Stomach (tissue), 4 donors: Measurements from ENCODE around the gene RBM18.

Source experiments
- CTCF ChIP-seq, 7 experiments: fragments of 450-650 bp in 4 of 7; fragments of 200-600 bp in 3 of 7; sonication (generic) in 3 of 7; IDR thresholded peaks; one replicate each; pipeline ENCODE4 v1.5.1; 2016 to 2019; ENCODE audit warnings: antibody characterized with exemption in 7 of 7, control low read depth in 2 of 7, mild to moderate bottlenecking in 1 of 7
- EP300 ChIP-seq: sonication (generic); formaldehyde crosslinking; IDR thresholded peaks from one replicate; pipeline ENCODE4 v1.6.1; 2017; ENCODE audit warnings: antibody characterized with exemption
- POLR2A ChIP-seq, 4 donors: fragments of 450-650 bp; IDR thresholded peaks; one replicate each; pipeline ENCODE4 v1.6.1; 2016; ENCODE audit warnings: antibody characterized with exemption in 4 of 4, control low read depth in 2 of 4, mild to moderate bottlenecking in 1 of 4, moderate library complexity in 1 of 4

GRCh38 chr9:122302237-122303093 is 37.8 kb upstream of the RBM18 start:
- TF ChIP-seq EP300: no peak
- no peak for TF ChIP-seq CTCF (IDR thresholded peaks at IDR 0.05)
- no peak for TF ChIP-seq POLR2A (IDR thresholded peaks at IDR 0.05)
